Ovary (tissue), 9 donors: ENCODE measurements around the gene DTHD1. TPM values are rescaled to one million over a fixed set of nuclear protein-coding genes. Genes with fewer than 3 reads are reported as not detected.

Experiments
- DNase-seq, 5 donors: peaks; one replicate each; pipeline ENCODE4 v3.0.0-alpha.2; 2019 to 2020
- H3K27ac ChIP-seq, 2 donors: fragments of 200-600 bp; one replicate each; pipeline versions ENCODE4 v1.5.1 to v1.8.0; 2019 to 2022
- H3K27me3 ChIP-seq: fragments of 200-600 bp; one replicate; pipeline ENCODE4 v1.8.0; 2022
- H3K36me3 ChIP-seq: fragments of 200-600 bp; sonication (generic); one replicate; pipeline ENCODE4 v1.5.1; 2019
- H3K4me1 ChIP-seq: one replicate; pipeline ENCODE4 v1.8.1; 2013; ENCODE audit warnings: mild to moderate bottlenecking, moderate library complexity; ENCODE audit not compliant: insufficient read depth
- H3K4me3 ChIP-seq: fragments of 200-600 bp; sonication (generic); one replicate; pipeline ENCODE4 v1.5.1; 2017
- H3K9me3 ChIP-seq, 2 donors: fragments of 200-600 bp in 1 of 2; sonication (generic) in 1 of 2; one replicate each; pipeline versions ENCODE4 v1.5.1 to v1.8.1; 2013 to 2019; ENCODE audit warnings: mild to moderate bottlenecking in 1 of 2, moderate library complexity in 1 of 2
- CTCF ChIP-seq, 3 donors: fragments of 450-650 bp in 2 of 3; fragments of 200-600 bp in 1 of 3; IDR thresholded peaks; one replicate each; pipeline versions ENCODE4 v1.5.1 to v1.8.0; 2016 to 2022; ENCODE audit warnings: antibody characterized with exemption in 3 of 3, mild to moderate bottlenecking in 1 of 3
- EP300 ChIP-seq: sonication (generic); formaldehyde crosslinking; IDR thresholded peaks from one replicate; pipeline ENCODE4 v1.6.1; 2017; ENCODE audit warnings: antibody characterized with exemption
- POLR2A ChIP-seq: fragments of 450-650 bp; IDR thresholded peaks from one replicate; pipeline ENCODE4 v1.6.1; 2017; ENCODE audit warnings: antibody characterized with exemption, mild to moderate bottlenecking, moderate library complexity
- WGBS, 3 donors: extraction: QIAGEN DNeasy Blood & Tissue Kit in 1 of 3; methylation state at CpG; one replicate each; pipeline versions ENCODE4 v1.1.5 to v1.1.7; 2013 to 2017; 5-methylcytosine and 5-hydroxymethylcytosine counted together
- intact Hi-C, 4 donors: fragments of 100-400 bp; cut with DNase I; formaldehyde crosslinking; loops; one replicate each; pipeline versions ENCODE4 v1.11.0 to v1.15.1; 2022 to 2023
- polyA plus RNA-seq, 2 donors: library from polyadenylated mRNA; stranded (reverse); fragments of 200-250 nt in 1 of 2; fragments of 350-450 nt in 1 of 2; fragmentation: Illumina TruSeq in 1 of 2; extraction: RNeasy Lipid Tissue Mini Kit (QIAGEN cat#74804) in 1 of 2; gene quantifications; one replicate each; pipeline ENCODE4 v1.2.3, GENCODE V29; 2013 to 2014
- total RNA-seq, 7 donors: library from RNA; depleted of rRNA in 2 of 7; stranded (reverse); fragments of >200 nt in 2 of 7; fragmentation: NEBNext Ultra II Directional in 3 of 7; extraction: Animal tissue kit (Norgen Biotek cat#: 25700) in 3 of 7; gene quantifications; one replicate each; pipeline versions ENCODE4 v1.1.0 to v1.2.4, GENCODE V29; 2016 to 2023
- donor health status: DM: no; HTN: no; CAD: no; lungs with moderate emphysema.
- donor health status: DM: no; HTN: no; CAD: no.
- donor health status: Bipolar disorder and iron deficiency.
- donor health status: DM: yes; HTN: yes; CAD: no.
- donor health status: DM: no; HTN: no; CAD: no.
- donor health status: DM: yes; HTN: yes; CAD: no.

DTHD1 gene
- total and polyA plus RNA-seq, 9 donors = 0.04 to 14.8 (median 0.99) TPM; not detected in 2

- DNase-seq = no peak
Observed at GRCh38 chr4:36329228-36329627, 47.8 kb downstream of the DTHD1 start.

GRCh38 chr4:36330796-36331195 lies 49.4 kb downstream of the DTHD1 start:
- intact Hi-C loops = no loop called here
- Histone ChIP-seq H3K27me3 (no peaks in the 10 kb centered on the region), H3K4me3 (no peak overlapping the region), H3K9me3 (no peaks in the 10 kb centered on the region), H3K4me1 (no peaks in the 10 kb centered on the region), H3K36me3 (no peaks in the 10 kb centered on the region), H3K27ac (no peak overlapping the region)
- TF ChIP-seq CTCF (IDR thresholded peaks at IDR 0.05) (no peak), POLR2A (no peak), EP300 (no peak)
- DNase-seq = no peak
- 78 to 80% (median 80%) methylated on average over 1 of the region's 1 CpG for WGBS, 3 donors

More at GRCh38 chr4:36329228-36329627, 47.8 kb downstream of the DTHD1 start:
- Histone ChIP-seq H3K9me3 (no peaks in the 10 kb centered on the region), H3K27ac (no peak overlapping the region), H3K36me3 (no peaks in the 10 kb centered on the region), H3K27me3 (no peaks in the 10 kb centered on the region), H3K4me3 (no peak overlapping the region), H3K4me1 (no peaks in the 10 kb centered on the region)
- intact Hi-C loops = no loop called here
- WGBS, 3 donors = 71 to 76% (median 72%) methylated on average over 2 of the region's 2 CpGs
- no peak for TF ChIP-seq POLR2A
- no peak for TF ChIP-seq EP300
- TF ChIP-seq CTCF (IDR thresholded peaks at IDR 0.05) = no peak

- no peak for DNase-seq
- Histone ChIP-seq H3K27ac (no peak overlapping the region), H3K4me3 (no peak overlapping the region), H3K4me1 (no peaks in the 10 kb centered on the region), H3K27me3 (no peaks in the 10 kb centered on the region), H3K36me3 (no peaks in the 10 kb centered on the region), H3K9me3 (no peaks in the 10 kb centered on the region)
- 81 to 90% (median 86%) methylated on average over 7 of the region's 7 CpGs for WGBS, 3 donors
- intact Hi-C loops = no loop called here
- TF ChIP-seq CTCF (IDR thresholded peaks at IDR 0.05) = no peak
- no peak for TF ChIP-seq POLR2A
- no peak for TF ChIP-seq EP300
Observed at GRCh38 chr4:36332023-36332781, 50.8 kb downstream of the DTHD1 start.

GRCh38 chr4:36332782-36333131 lies 51.3 kb downstream of the DTHD1 start:
- Histone ChIP-seq H3K4me1 (no peaks in the 10 kb centered on the region), H3K36me3 (no peaks in the 10 kb centered on the region), H3K9me3 (no peaks in the 10 kb centered on the region), H3K27ac (no peak overlapping the region), H3K27me3 (no peaks in the 10 kb centered on the region), H3K4me3 (no peak overlapping the region)
- TF ChIP-seq EP300 (no peak), POLR2A (no peak), CTCF (IDR thresholded peaks at IDR 0.05) (no peak)
- DNase-seq = no peak
- intact Hi-C loops = no loop called here
